Vagina (tissue), 2 donors: ENCODE measurements around the gene C11orf68.

Experiments
- POLR2A ChIP-seq, 2 donors: fragments of 450-650 bp; IDR thresholded peaks; one replicate each; pipeline ENCODE4 v1.6.1; 2017; ENCODE audit warnings: antibody characterized with exemption in 2 of 2, mild to moderate bottlenecking in 2 of 2, moderate library complexity in 2 of 2
- TF ChIP-seq, protein P1 (sequence below), 3 experiments: fragments of 450-650 bp in 2 of 3; fragments of 200-600 bp in 1 of 3; sonication (generic) in 1 of 3; IDR thresholded peaks; one replicate each; pipeline ENCODE4 v1.5.1; 2017 to 2019; ENCODE audit warnings: antibody characterized with exemption in 3 of 3, mild to moderate bottlenecking in 2 of 3, moderate library complexity in 2 of 3

- TF ChIP-seq, protein P1, sequence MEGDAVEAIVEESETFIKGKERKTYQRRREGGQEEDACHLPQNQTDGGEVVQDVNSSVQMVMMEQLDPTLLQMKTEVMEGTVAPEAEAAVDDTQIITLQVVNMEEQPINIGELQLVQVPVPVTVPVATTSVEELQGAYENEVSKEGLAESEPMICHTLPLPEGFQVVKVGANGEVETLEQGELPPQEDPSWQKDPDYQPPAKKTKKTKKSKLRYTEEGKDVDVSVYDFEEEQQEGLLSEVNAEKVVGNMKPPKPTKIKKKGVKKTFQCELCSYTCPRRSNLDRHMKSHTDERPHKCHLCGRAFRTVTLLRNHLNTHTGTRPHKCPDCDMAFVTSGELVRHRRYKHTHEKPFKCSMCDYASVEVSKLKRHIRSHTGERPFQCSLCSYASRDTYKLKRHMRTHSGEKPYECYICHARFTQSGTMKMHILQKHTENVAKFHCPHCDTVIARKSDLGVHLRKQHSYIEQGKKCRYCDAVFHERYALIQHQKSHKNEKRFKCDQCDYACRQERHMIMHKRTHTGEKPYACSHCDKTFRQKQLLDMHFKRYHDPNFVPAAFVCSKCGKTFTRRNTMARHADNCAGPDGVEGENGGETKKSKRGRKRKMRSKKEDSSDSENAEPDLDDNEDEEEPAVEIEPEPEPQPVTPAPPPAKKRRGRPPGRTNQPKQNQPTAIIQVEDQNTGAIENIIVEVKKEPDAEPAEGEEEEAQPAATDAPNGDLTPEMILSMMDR (IDR thresholded peaks at IDR 0.05) = no peak
- TF ChIP-seq POLR2A (IDR thresholded peaks at IDR 0.05) = no peak
These were observed 35.9 kb upstream of the C11orf68 start for GRCh38 chr11:65954771-65955170.
